Measurements from ENCODE around the gene CNTN2. TPM values are rescaled to one million over a fixed set of nuclear protein-coding genes. Genes with fewer than 3 reads are reported as not detected.

The CNTN2 gene, protein sequence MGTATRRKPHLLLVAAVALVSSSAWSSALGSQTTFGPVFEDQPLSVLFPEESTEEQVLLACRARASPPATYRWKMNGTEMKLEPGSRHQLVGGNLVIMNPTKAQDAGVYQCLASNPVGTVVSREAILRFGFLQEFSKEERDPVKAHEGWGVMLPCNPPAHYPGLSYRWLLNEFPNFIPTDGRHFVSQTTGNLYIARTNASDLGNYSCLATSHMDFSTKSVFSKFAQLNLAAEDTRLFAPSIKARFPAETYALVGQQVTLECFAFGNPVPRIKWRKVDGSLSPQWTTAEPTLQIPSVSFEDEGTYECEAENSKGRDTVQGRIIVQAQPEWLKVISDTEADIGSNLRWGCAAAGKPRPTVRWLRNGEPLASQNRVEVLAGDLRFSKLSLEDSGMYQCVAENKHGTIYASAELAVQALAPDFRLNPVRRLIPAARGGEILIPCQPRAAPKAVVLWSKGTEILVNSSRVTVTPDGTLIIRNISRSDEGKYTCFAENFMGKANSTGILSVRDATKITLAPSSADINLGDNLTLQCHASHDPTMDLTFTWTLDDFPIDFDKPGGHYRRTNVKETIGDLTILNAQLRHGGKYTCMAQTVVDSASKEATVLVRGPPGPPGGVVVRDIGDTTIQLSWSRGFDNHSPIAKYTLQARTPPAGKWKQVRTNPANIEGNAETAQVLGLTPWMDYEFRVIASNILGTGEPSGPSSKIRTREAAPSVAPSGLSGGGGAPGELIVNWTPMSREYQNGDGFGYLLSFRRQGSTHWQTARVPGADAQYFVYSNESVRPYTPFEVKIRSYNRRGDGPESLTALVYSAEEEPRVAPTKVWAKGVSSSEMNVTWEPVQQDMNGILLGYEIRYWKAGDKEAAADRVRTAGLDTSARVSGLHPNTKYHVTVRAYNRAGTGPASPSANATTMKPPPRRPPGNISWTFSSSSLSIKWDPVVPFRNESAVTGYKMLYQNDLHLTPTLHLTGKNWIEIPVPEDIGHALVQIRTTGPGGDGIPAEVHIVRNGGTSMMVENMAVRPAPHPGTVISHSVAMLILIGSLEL
- not detected in 2 replicates for total RNA-seq

DNA sequence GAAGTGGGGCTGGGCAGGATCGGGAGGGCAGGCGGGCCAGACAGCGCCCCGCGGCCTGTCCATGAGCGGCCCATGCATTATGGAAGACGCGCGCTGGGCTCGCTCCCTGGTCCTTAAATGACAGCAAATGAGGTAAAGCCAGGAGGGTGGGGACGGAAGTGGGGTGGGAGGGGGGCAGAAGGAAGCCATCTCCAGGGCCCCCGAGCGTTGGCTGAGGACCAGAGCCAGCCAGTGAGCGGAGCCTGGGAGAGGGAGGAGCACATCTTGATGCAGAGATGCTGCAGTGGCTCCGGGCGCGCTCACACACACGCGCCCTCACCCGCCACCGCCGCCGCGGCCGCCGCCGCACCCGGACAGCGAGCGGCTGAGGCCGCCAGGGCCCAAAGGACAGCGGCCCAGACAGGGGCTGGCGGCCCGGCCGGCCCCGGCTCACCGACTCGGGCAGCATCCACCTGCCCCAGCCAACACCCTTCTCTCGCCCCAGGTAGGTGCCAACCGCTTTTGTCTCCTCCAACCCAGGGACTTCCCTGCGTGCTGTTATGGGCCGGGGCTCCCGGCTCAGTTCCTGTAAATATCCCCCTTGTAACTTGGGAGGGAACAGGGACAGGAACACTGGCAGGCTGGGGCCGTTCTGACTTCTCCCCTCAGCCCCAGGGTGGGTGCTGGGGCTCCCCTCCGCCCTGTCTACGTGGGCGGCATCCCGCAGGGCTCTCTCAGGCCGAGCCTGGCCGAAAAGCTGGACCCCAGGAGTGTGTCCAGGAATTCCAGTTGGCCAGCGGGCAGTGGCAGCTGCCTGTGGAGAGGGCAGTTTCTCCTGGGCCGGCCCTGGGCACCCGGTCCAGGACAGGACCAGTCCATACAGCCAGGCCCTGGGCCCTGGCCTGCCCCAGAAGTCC lies at the start of gene CNTN2:
Gene CNTN2, plus strand, starts transcription at position 302 of the 896 bp plus-strand sequence. CDS start 9,974 bp downstream, outside the sequence.

DNA sequence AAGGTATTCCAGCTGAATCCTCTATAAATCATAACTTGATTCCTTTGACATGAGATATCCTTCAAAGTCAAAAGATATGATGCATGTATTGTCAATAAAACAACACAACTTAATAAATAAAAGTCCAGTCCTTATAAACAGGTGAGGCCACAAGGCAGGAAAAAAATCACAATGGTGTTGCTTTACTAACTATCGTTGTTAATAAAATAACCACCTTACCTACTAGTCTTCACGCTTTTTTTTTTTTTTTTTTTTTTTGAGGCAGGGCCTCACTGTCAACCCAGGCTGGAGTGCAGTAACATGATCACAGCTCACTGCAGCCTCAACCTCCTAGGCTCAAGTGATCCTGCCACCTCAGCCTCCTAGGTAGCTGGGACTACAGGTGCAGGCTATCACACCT lies 41.3 kb downstream of the CNTN2 start, which contains the start of gene TMEM81:
Gene TMEM81, minus strand, starts transcription at position 101 of the 400 bp plus-strand sequence. CDS start 140 bp downstream, outside the sequence.

DNA sequence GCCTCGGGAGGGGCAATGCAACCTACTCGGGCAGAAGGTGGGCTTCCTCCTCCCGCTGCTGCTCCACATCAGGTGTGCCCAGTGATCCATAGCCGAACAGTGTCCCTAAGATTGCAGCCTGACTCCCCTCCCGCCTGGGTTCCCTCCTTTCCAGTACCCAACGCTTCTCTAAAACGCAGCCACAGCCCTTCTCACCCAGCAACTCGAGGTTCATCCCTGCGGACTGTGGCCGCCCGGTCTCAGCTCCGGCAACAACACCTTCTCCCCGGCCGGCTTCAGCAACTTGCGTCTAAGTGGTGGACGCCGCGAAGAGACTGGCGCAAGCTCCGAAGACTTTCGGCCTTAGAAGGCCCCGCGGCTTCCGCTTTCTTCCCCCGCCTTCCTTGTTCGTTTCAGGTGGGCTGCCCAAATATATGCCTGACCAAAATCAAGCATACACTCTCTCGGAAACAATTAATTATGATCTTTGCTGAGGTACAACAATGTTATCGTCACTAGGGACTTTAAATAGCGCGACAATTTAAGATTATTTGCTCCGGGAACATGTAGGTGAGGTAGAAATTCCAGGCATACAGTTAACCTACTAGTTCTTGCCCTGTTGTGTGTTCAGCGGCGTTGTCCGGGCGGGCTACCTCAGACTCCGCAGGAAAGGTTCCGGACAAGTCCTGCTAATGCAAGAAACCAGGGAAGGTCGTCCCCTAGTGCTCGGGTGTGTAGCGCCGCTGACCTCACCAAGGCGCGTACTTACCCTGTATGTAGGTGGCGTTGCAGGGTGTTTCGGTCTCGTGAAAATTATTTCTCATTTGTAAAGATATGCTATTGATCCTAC lies 78.9 kb downstream of the CNTN2 start, which contains the start of gene RBBP5:
Gene RBBP5, minus strand, starts transcription at position 319 of the 829 bp plus-strand sequence. Its CDS starts 105 bp downstream, at position 214.

Other genes starting within 250 kb of the CNTN2 start
- not detected in 2 replicates for gene NFASC, start 172.3 kb upstream of the CNTN2 start, total RNA-seq
- gene TMEM81, start 41.2 kb downstream of the CNTN2 start, total RNA-seq: 0.29 and 3.2 TPM in 2 replicates
- gene RBBP5, start 78.8 kb downstream of the CNTN2 start, total RNA-seq: 12.2 and 13.5 TPM in 2 replicates
- 8.4 and 10.6 TPM in 2 replicates for gene DSTYK, start 168.5 kb downstream of the CNTN2 start, total RNA-seq
- 1.1 and 3.2 TPM in 2 replicates for gene TMCC2, start 184.7 kb downstream of the CNTN2 start, total RNA-seq